CD14-positive monocyte (primary cell): ENCODE data around the gene GAS7. TPM values are rescaled to one million over a fixed set of nuclear protein-coding genes. Genes with fewer than 3 reads are reported as not detected.

Experiments used
- DNase-seq, 3 donors: peaks; one replicate each; pipeline ENCODE4 v3.0.0-alpha.2; 2011 to 2022
- H2AFZ ChIP-seq: 2 replicates; pipeline ENCODE4 v1.6.0; 2012; ENCODE audit warnings: mild to moderate bottlenecking, low read depth, low read length, inconsistent platforms; ENCODE audit not compliant: insufficient read depth, poor library complexity, severe bottlenecking
- H3K27ac ChIP-seq, 2 donors: 1 replicate in 1 of 2; 2 replicates in 1 of 2; pipeline ENCODE4 v1.5.1; 2012 to 2013; ENCODE audit warnings: low read length in 2 of 2, control low read depth in 1 of 2, inconsistent platforms in 1 of 2, low read depth in 1 of 2, mild to moderate bottlenecking in 1 of 2
- H3K27me3 ChIP-seq, 2 donors: one replicate each; pipeline versions ENCODE4 v1.6.0 to v1.6.1; 2011 to 2013; ENCODE audit warnings: low read length in 2 of 2; ENCODE audit not compliant: control insufficient read depth in 2 of 2, insufficient read depth in 2 of 2
- H3K36me3 ChIP-seq, 2 donors: replicated peaks in 1 of 2; 1 replicate in 1 of 2; 2 replicates in 1 of 2; pipeline versions ENCODE4 v1.5.1 to v1.6.1; 2012 to 2013; ENCODE audit warnings: low read length in 2 of 2, control low read depth in 1 of 2, inconsistent platforms in 1 of 2, mild to moderate bottlenecking in 1 of 2; ENCODE audit not compliant: insufficient read depth in 2 of 2, control insufficient read depth in 1 of 2
- H3K4me1 ChIP-seq, 2 donors: 1 replicate in 1 of 2; 2 replicates in 1 of 2; pipeline versions ENCODE4 v1.5.1 to v1.6.1; 2012 to 2013; ENCODE audit warnings: low read length in 2 of 2, control low read depth in 1 of 2, inconsistent platforms in 1 of 2, mild to moderate bottlenecking in 1 of 2, moderate library complexity in 1 of 2; ENCODE audit not compliant: insufficient read depth in 2 of 2, control insufficient read depth in 1 of 2
- H3K4me2 ChIP-seq: replicated peaks from 2 replicates; pipeline ENCODE3; 2012; ENCODE audit warnings: low read length, moderate library complexity, mild to moderate bottlenecking; ENCODE audit not compliant: poor library complexity, severe bottlenecking; ENCODE audit errors: extremely low read depth
- H3K4me3 ChIP-seq, 3 experiments: fragments of 200-600 bp in 1 of 3; sonication (generic) in 1 of 3; replicated peaks in 1 of 3; 1 replicate in 2 of 3; 2 replicates in 1 of 3; pipeline ENCODE4 v1.5.1; 2011 to 2013; ENCODE audit warnings: low read length in 3 of 3, mild to moderate bottlenecking in 3 of 3, control low read depth in 2 of 3, low read depth in 2 of 3, inconsistent platforms in 1 of 3, moderate library complexity in 1 of 3
- H3K79me2 ChIP-seq: 2 replicates; pipeline ENCODE4 v1.6.0; 2012; ENCODE audit warnings: mild to moderate bottlenecking, control low read depth, inconsistent platforms, low read length, moderate library complexity; ENCODE audit not compliant: insufficient read depth
- H3K9ac ChIP-seq: 2 replicates; pipeline ENCODE4 v1.6.0; 2017; ENCODE audit warnings: low read length, mild to moderate bottlenecking; ENCODE audit not compliant: insufficient read depth, poor library complexity, severe bottlenecking
- H3K9me3 ChIP-seq, 2 donors: replicated peaks in 1 of 2; 1 replicate in 1 of 2; 2 replicates in 1 of 2; pipeline versions ENCODE4 v1.5.1 to v1.6.1; 2012 to 2013; ENCODE audit warnings: low read length in 2 of 2, control low read depth in 1 of 2; ENCODE audit not compliant: control insufficient read depth in 1 of 2, insufficient read depth in 1 of 2
- H4K20me1 ChIP-seq: 2 replicates; pipeline ENCODE4 v1.6.0; 2012; ENCODE audit warnings: mild to moderate bottlenecking, low read length, control low read depth, moderate library complexity; ENCODE audit not compliant: insufficient read depth
- H3K27ac Mint-ChIP-seq, 7 donors: one replicate each; pipeline ENCODE4 v1.8.0; 2020; ENCODE audit warnings: mild to moderate bottlenecking in 7 of 7, mixed read lengths in 7 of 7, moderate library complexity in 6 of 7, inconsistent platforms in 2 of 7
- H3K27me3 Mint-ChIP-seq, 3 donors: one replicate each; pipeline ENCODE4 v1.8.0; 2021 to 2022; ENCODE audit warnings: low read depth in 3 of 3, mild to moderate bottlenecking in 3 of 3, mixed read lengths in 3 of 3, moderate library complexity in 3 of 3, inconsistent platforms in 1 of 3
- H3K36me3 Mint-ChIP-seq, 2 donors: one replicate each; pipeline ENCODE4 v1.8.0; 2020; ENCODE audit warnings: mixed read lengths in 2 of 2, inconsistent platforms in 1 of 2, mild to moderate bottlenecking in 1 of 2
- H3K4me1 Mint-ChIP-seq: one replicate; pipeline ENCODE4 v1.8.0; 2020; ENCODE audit warnings: mild to moderate bottlenecking, mixed read lengths
- H3K4me3 Mint-ChIP-seq, 2 donors: one replicate each; pipeline ENCODE4 v1.8.0; 2020; ENCODE audit warnings: mild to moderate bottlenecking in 2 of 2, mixed read lengths in 2 of 2, moderate library complexity in 1 of 2
- H3K9me3 Mint-ChIP-seq, 7 donors: one replicate each; pipeline ENCODE4 v1.8.0; 2020 to 2022; ENCODE audit warnings: mixed read lengths in 7 of 7, mild to moderate bottlenecking in 6 of 7, moderate library complexity in 6 of 7, inconsistent platforms in 2 of 7
- CTCF ChIP-seq: fragments of 200-600 bp; IDR thresholded peaks from one replicate; pipeline ENCODE4 v1.8.0; 2022; ENCODE audit warnings: antibody characterized with exemption, mild to moderate bottlenecking
- WGBS: methylation state at CpG from one replicate; pipeline ENCODE4 v1.1.5; 2013; ENCODE audit warnings: missing lambda C conversion rate; ENCODE audit not compliant: insufficient coverage; 5-methylcytosine and 5-hydroxymethylcytosine counted together
- intact Hi-C, 2 donors: fragments of 100-400 bp; cut with micrococcal nuclease; formaldehyde crosslinking; loops; one replicate each; pipeline versions ENCODE4 v1.15.0 to v1.15.1; 2023
- polyA plus RNA-seq, 3 donors: library from polyadenylated mRNA; depleted of rRNA in 1 of 3; unstranded in 2 of 3; stranded (reverse) in 1 of 3; fragments of 300-500 nt in 2 of 3; fragments of >200 nt in 1 of 3; fragmentation: Illumina TruSeq in 2 of 3; gene quantifications; 1 replicate in 2 of 3; 2 replicates in 1 of 3; pipeline ENCODE4 v1.2.3, GENCODE V29; 2012 to 2021

Gene GAS7
- polyA plus RNA-seq, 3 donors, result 53.1 to 91.9 (median 66.6) TPM

DNA sequence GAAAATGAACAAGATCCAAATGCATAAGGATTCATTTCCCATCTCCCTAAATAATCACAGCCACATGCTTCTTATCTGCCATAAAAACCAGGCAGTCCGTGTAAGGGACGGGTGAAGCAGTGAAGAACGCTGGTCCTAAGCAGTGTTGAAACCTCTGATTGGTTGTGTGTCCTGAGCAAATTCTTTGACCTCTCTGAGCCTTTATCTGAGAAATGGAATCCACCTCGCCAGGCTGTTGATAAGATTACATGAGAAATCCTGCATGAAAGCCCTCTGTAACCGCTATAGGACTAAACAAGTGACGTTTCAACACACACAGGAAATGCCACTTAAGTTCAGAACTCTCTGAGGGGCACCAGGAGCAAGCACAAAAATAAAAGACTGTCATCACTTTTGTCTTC lies 26.8 kb downstream of the GAS7 start:
- no peaks in the 10 kb centered on the region for H3K9me3 ChIP-seq
- H3K27ac ChIP-seq, result peak overlapping the region; percentile 89 to 92
- Mint-ChIP-seq H3K36me3 (peaks cover 9 to 20% of the 10 kb centered on the region in 2 donors), H3K27ac (peak overlapping the region; percentile 96 to 100 (median 99)), H3K4me3 (peak overlapping the region; percentile 76 to 89), H3K9me3 (peaks cover 0 to 2% (median 0%) of the 10 kb centered on the region in 7 donors), H3K27me3 (peaks cover 0 to 4% (median 2%) of the 10 kb centered on the region in 3 donors), H3K4me1 (peaks cover 81% of the 10 kb centered on the region)
- H4K20me1 ChIP-seq, result no peaks in the 10 kb centered on the region
- WGBS, result 0% methylated on average over 3 of the region's 6 CpGs
- H3K4me1 ChIP-seq, result peaks cover 55 to 71% of the 10 kb centered on the region in 2 donors
- peak overlapping the region in 1 of 3 experiments; percentile 65 for H3K4me3 ChIP-seq
- no peaks in the 10 kb centered on the region for H3K27me3 ChIP-seq
- H3K9ac ChIP-seq, result peak overlapping the region; percentile 61
- peak overlapping the region; percentile 76 for H3K4me2 ChIP-seq
- DNase-seq, result peak in 2 of 3 donors; percentile 40 to 43
- peak overlapping the region; percentile 13 for H2AFZ ChIP-seq
- H3K36me3 ChIP-seq, result no peaks in the 10 kb centered on the region
- peaks cover 61% of the 10 kb centered on the region for H3K79me2 ChIP-seq
- TF ChIP-seq CTCF, result no peak
- intact Hi-C loops, result loop anchor here (5.0 to 10.0 kb wide), 4 partner anchors 44 to 149 kb away; no protein-coding TSS in a partner anchor

DNA sequence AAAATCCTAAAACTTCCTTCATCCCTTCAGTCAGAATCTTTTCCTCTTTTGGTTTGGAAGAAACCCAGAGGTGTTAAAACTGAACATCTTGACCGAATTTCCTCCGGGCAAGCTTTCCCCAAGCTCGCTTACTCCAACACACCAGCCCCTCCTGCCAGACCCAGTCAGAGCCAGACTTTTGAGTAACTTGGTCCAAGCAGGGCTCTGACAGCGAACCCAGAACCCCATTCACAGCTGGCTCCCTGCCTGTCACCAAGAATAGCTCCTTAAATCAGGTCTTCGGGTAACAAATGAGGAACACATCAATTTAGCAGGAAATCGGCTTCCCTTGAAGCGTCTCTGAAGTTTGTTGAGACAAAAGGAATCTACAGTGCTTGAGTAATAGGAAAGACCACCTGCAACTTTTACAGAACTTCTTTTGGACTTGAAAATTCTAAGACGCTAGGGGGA lies 27.3 kb downstream of the GAS7 start:
- Mint-ChIP-seq H3K4me1 (peaks cover 81% of the 10 kb centered on the region), H3K9me3 (peaks cover 0 to 2% (median 0%) of the 10 kb centered on the region in 7 donors), H3K27ac (peak overlapping the region; percentile 96 to 100 (median 99)), H3K27me3 (peaks cover 0 to 4% (median 2%) of the 10 kb centered on the region in 3 donors), H3K36me3 (peaks cover 6 to 24% of the 10 kb centered on the region in 2 donors), H3K4me3 (peak overlapping the region; percentile 25 to 89)
- peak overlapping the region; percentile 76 for H3K4me2 ChIP-seq
- no peaks in the 10 kb centered on the region for H3K9me3 ChIP-seq
- peak overlapping the region; percentile 89 to 92 for H3K27ac ChIP-seq
- peak overlapping the region; percentile 16 for H2AFZ ChIP-seq
- H3K9ac ChIP-seq, result peak overlapping the region; percentile 61
- H3K79me2 ChIP-seq, result peaks cover 57% of the 10 kb centered on the region
- no peak for TF ChIP-seq CTCF
- 3% methylated on average over 5 of the region's 8 CpGs for WGBS
- DNase-seq, result peak in 2 of 3 donors; percentile 60 to 61
- intact Hi-C loops, result loop anchor here (5.0 to 10.0 kb wide), 4 partner anchors 44 to 149 kb away; no protein-coding TSS in a partner anchor
- peaks cover 55 to 71% of the 10 kb centered on the region in 2 donors for H3K4me1 ChIP-seq
- no peaks in the 10 kb centered on the region for H3K27me3 ChIP-seq
- H4K20me1 ChIP-seq, result no peaks in the 10 kb centered on the region
- peak overlapping the region in 1 of 3 experiments; percentile 65 for H3K4me3 ChIP-seq
- no peaks in the 10 kb centered on the region for H3K36me3 ChIP-seq
